Renal pelvis (tissue), 3 donors: Measurements from ENCODE around the gene TTC39A. TPM values are rescaled to one million over a fixed set of nuclear protein-coding genes. Genes with fewer than 3 reads are reported as not detected.

Source experiments
- polyA plus RNA-seq, 3 donors: library from polyadenylated mRNA; unstranded; fragments of 120-200 nt; gene quantifications; one replicate each; pipeline ENCODE4 v1.2.1, GENCODE V29; 2013; ENCODE audit not compliant: insufficient read length in 3 of 3

The TTC39A gene
- polyA plus RNA-seq, 3 donors = 9.0 to 12.3 (median 9.6) TPM

Other genes starting within 250 kb of the TTC39A start
- gene C1orf185, start 228.3 kb downstream of the TTC39A start, polyA plus RNA-seq = not detected
- 100 to 1,000 TPM; 119 to 124 (median 119) TPM for gene RNF11, start 94.3 kb downstream of the TTC39A start, polyA plus RNA-seq
- gene EPS15, start 188.7 kb upstream of the TTC39A start, polyA plus RNA-seq = 10 to 100 TPM; 36.8 to 44.3 (median 40.2) TPM